Measurements from ENCODE around the gene KBTBD4.
A peak's percentile ranks its signal among the peaks of the same experiment; 100 is the strongest.
"Not testable (repeated sequence)": the region's sequence is repeated elsewhere in the genome, so short reads cannot be mapped to it uniquely, and the experiment has no call there.

KBTBD4 gene

DNA sequence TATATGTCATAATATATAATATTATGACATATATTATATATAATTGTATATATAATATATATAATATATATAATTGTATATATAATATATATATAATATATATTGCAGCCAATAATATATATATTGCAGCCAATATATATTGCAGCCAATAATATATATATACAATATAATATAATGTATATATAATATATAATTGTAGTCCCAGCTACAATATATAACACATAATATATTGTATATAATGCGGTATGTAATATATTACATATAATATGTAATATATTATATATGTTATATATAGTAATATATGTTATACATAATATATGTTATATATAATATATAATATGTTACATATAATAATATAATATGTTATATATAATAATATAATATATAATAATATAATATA is 20.1 kb downstream of the KBTBD4 start:
- no peak for DNase-seq

DNA sequence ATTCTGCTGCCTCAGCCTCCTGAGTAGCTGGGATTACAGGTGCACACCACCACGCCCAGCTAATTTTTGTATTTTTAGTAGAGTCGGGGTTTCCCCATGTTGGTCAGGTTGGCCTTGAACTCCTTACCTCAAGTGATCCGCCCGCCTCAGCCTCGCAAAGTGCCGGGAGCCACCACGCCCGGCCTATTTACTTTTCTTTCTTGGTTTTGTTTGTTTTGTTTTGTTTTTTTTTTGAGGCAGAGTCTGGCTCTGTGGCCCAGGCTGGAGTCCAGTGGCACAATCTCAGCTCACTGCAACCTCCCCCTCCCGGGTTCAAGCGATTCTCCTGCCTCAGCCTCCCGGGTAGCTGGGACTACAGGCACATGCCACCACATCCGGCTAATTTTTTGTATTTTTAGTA is 21.8 kb downstream of the KBTBD4 start:
- not testable (repeated sequence) for DNase-seq

DNA sequence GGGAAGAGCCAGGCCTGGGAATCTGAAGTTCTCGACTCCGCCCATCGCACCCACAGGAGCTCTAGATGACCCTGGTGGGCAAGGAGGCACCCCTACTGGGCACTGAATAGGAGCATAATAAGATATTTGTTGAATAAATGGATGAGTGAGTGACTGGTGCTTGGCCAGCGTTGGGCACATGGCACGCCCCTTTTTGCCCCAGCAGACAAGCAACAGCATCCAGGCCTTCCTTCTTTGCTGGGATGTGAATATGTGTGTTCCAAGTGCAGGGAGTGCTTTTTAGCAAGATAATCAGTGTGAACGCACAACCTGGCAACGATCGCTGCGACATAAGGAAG is 25.4 kb downstream of the KBTBD4 start:
- DNase-seq = peak; percentile 94

DNA sequence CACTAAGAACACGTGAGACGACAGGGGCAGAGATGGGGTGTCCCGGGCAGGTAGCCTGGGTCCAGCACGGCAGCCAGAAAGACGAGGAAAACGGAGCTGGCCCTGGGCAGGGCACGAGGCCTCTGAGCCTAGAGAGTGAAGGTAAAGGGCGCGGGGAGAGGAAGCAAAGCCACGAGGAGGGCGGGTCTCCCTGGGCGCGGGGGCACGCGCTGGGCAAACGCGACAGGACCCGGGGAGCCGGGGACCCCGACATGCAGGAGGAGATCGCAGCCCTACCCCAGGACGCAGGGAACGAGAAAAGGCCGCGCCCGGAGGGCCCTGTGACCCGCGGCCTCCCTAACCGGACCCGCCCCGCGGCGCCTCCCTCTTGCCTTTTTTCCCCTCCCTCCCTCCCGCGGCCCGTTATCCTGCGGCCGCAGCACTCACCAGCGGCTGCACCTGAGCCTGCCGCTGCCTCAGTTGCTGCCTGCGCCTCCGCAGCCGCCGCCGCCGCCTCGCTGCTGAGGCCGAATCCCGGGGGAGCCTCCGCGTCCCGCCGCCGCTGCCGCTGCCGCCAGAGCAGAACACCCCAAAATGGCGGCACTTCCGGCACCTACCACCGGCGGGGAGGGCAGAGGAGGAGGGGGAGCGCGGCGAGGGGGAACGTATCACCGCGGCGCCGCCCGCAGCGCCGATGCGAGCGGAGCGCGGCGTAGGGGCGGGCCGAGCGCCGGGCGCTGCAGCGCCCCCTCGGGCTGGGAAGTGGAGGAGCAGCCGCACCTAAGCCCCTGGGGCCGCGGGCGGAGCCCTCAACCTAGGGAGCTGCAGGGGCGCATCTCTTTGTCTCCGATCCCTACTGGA is 26.0 kb downstream of the KBTBD4 start, which contains the start of gene CELF1:
TSS of gene CELF1 (minus strand) at position 567 of the 840 bp plus-strand sequence. CDS start 53,609 bp downstream, outside the sequence.
- DNase-seq = peak; percentile 94

DNA sequence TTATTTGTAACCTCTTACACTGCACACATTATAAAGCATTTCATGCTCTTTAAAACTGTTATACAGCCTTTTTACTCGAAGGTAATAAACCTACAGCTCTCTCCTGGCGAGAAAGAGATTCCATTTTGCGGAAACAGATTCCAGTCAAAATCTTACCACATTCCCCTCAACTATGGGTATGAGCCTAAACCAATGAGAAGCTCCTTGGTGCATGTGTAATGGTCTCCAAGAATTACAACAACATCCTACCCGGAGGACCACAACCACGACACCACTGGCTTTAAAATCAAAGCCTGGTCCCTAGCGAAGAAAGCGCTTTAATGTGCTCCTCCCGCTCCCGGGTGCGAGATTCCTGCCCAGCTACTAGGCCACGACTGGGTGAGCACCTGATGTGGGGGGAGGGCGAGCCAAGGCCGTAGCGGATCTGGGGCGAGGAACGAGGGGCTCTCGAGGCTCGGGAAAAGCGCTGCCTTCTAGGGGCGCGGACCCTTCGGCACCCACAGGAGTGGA is 26.7 kb downstream of the KBTBD4 start:
- peak; percentile 33 for DNase-seq

DNA sequence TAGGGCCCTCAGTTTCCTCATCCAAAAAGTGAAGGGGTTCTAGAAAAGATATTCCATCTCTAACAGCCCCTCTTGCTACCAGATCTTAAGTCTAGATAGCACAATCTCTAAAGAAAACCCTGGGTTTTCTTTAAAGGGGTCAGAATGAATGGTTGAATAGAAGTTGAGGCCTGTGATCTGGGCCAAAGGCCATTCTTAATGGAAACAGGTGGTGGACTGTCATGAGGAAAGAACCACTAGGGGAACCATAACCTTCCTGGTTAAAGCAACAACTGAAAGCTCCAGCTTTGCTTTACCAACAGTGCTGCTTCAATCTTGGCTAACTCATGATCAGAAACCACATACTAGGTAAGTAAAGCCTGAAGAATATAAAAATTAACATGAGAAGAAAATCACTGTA is 27.7 kb downstream of the KBTBD4 start:
- no peak for DNase-seq

DNA sequence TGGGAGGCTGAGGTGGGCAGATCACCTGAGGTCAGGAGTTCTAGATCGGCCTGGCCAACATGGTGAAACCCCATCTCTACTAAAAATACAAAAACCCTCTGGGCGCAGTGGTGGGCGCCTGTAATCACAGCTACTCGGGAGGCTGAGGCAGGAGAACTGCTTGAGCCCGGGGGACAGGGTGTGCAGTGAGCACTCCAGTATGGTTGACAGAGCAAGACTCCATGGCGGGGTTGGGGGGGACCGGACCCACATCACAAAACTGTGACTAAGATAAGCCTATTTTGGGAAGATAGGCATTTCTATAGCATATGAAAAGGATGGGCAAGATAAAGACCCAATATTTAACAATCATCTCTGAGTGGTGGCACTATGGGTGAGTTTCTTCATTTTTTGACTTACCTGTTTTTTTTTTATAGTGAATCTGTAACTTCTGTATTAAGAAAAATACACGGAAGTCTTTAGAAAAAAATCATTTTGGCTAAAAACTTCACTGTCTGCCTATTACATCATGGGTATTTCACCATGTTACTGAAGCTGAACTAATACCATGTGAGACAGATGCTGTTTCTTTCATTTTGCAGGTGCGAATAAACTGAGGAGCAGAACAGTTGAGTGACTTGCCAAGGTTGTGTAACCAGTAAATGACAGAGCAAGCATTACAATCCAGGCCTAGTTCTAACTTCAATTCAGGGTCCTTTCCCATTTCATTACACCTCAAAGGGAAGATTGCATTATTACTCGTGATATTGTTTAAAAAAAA is 28.3 kb downstream of the KBTBD4 start:
- DNase-seq = no peak

DNA sequence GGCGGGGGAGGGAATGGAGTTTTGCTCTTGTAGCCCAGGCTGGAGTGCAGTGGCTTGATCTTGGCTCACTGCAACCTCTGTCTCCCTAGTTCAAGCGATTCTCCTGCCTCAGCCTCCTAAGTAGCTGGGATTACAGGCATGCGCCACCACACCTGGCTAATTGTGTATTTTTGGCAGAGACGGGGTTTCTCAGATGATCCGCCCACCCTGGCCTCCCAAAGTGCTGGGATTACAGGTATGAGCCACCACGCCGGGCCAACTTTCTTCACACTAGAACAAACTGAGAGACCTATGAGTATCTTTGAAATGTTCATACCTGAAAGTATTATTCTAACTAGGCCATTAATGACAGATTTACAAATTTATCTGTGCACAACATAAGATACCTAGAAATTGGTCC is 32.5 kb downstream of the KBTBD4 start:
- DNase-seq = not testable (repeated sequence)

DNA sequence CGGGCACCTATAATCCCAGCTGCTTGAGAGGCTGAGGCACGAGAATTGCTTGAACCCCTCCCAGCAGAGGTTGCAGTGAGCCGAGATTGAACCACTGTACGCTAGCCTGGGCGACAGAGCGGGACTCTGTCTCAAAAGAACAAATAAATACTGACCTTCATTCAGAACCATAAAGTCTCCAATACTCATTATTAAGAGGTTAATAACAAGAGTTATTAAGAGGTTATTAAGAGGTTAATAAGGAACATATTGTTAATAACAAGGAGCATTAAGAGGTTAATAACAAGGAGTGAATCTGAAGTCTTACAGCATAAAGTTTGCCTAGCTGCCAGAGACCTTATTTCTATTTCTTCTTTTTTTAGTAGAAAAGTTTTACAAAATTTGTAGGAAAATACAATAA is 33.5 kb downstream of the KBTBD4 start:
- no peak for DNase-seq

DNA sequence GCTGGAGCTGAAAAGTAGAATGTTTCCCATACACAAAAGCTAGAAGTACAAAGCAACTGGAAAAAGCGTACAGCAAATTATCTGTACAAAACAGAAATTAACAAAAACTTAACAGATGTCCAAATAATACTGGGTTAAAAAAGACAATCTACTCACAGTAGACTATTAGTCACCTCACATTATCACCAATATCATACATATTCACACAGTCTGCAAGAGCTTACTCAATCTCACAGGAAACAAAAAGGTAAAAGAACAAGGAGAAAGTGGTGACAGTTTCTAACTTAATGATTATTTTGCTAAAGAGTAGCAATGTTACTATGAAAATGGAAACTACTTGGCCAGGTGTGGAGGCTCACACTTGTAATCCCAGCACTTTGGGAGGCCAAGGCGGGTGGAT is 37.7 kb downstream of the KBTBD4 start:
- no peak for DNase-seq

DNA sequence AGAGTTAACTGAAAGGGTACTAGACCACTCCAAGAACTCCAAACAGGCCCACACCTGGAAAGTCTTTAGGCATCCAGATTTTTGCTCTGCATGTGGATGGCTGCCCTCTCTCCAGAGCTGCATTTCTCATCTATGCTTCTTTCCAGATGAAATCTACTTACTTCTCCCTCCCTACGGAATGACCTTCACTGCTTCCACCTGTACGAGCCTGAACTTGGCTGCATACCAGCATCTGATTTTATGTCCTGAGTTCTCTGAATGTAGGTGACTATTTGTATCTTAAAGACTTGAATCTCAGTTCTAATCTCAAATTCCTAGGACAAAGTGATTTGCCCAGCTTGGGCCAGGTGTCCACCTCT is 39.1 kb downstream of the KBTBD4 start:
- DNase-seq = no peak

DNA sequence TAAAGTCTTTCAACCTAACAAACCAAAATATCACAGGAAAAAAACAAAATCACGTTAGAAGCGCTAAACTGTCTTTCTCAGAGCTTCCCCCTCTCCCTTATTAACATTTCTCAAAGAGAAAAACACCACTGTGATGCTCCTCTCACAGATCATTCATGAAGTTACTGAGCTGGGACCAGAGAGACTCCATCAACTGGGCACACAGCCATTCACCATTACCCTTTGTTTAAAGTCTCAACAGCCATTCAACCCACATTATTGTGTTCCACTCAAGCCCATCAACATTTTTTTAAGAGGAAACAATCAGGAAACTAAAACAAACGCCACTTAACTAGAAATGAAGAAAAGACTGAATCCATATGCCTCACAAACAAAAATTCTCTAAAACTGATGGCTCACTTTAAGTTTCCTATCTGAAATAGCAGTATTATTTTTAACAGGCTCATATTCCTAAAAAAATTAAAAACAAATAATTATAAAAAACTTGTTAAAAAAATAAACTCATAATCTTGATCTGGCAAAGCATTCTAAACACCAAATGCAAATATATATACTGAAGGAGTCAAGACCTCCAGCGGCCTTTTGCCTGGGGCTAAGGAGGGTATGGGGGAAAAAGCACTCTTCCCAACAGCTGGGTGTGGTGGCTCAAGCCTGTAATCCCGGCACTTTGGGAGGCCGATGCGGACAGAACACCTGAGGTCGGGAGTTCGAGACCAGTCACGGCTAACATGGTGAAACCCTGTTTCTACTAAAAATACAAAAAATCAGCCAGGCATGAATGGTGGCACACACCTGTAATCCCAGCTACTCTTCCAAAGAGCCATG is 39.8 kb downstream of the KBTBD4 start:
- no peak for DNase-seq

DNA sequence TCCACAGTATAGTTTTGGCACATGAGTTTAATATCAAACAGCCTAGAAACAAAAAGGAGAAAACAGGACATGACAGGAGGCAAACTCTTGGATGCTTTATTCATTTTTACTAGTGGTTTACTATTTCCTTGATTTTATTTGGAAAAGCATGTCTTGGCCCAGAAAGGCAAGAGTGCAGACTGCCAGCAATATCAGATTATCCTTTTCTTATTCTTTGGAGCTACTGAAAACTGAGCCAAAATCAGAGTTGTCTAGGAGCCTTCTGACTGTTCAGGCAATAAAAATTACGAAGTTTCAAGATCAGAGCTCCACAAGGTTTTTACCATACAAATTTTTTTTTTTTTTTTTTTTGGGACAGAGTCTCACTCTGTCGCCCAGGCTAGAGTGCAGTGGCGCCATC is 41.9 kb downstream of the KBTBD4 start:
- DNase-seq = no peak

DNA sequence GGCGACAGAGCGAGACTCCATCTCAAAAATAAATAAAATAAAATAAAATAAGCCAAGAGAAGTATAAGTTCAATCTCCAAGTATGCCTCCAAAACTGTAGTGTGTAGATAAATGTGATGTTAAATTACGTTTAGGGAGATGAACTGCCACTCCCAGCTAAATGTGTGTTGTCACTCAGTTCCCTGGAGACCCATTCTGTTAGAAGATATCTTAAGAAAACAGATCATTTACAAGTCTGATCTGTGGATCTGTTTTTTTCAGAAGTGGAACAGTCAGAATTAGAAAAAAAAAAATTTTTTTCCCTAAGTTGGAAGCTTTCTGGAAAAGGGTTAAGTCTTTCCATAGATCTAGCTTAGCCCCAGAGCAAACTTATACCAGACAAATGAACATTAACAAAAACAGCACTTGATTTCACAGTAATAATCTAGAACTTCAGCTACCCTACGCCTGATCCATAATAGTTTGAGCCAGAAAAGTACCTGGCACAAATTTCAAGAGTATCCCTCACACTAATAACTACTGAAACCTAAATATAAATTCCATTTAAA is 44.0 kb downstream of the KBTBD4 start:
- no peak for DNase-seq

DNA sequence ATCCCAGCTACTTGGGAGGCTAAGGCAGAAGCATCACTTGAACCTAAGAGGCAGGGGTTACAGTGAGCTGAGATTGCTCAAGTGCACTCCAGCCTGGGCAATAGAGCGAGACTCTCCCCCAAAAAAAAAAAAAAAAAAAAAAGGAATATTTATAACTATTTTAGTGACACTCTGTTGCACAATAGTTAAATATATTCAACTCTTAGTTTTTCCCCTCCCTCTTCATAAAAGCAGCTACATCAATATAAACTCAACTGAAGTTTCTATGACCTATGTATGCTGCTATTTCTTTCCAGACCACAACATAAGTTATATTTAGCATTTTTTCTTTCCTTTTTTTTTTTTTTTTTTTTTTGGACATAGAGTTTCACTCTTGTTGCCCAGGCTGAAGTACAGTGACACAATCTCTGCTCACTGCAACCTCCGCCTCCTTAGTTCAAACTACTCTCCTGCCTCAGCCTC is 45.0 kb downstream of the KBTBD4 start:
- no peak for DNase-seq

DNA sequence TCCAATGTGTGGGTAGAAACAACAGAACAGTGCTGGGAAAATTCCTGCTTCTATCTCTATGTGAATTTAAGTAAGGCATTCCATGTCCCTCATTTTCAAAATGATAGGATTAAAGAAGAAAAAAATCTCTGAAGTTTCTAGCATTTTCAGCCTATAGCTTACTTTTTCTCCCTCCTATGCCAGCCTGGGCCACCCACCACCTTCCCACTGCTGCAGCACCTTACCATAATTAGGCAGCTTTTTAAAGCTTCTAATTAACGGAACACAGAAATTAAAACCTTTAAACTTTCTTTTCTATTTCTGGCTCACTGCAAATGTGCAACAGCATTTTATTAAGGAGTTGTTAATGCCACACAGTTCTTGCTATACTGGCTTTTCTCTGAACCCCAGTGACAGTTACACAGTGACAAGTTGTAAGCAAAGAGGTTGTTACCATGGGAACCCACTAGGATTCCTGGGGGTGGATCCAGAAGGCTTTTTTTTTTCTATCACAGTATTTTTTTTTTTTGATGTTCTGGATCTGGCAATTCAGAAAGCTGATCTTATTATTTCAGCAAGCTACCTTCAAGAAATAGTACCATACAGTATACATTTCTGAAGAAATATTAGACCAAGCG is 46.1 kb downstream of the KBTBD4 start:
- DNase-seq = no peak

DNA sequence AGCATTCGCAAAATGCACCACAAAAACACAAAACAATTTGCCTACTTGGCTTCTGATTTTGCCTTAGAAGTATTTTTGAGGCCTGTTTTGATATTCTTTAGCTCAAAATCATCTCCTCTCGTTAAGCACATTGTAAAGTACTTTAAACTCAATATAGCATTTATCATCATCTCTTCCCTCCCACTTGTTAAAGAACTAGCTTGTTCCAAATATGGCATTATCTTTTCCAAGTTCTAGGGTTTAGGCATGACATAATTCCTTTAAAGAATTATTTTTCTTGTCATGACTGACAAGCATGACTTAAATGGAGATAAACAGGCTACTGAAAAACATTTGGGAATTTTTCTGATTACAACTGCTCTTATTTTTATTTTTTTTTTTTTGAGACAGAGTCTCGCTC is 47.1 kb downstream of the KBTBD4 start:
- DNase-seq = no peak

DNA sequence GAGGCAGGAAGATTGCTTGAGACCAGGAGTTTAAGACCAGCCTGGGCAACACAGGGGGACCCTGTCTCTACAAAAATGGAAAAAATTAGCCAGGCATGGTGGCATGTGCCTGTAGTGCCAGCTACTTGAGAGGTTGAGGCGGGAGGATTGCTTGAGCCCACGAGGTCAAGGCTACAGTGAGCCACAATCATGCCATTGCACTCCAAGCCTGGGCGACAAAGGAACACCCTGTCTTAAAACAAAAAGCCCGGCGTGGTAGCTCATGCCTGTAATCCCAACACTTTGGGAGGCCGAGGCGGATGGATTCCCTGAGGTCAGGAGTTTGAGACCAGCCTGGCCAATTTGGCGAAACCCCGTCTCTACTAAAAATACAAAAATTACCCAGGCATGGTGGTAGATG is 48.0 kb downstream of the KBTBD4 start:
- DNase-seq = not testable (repeated sequence)

DNA sequence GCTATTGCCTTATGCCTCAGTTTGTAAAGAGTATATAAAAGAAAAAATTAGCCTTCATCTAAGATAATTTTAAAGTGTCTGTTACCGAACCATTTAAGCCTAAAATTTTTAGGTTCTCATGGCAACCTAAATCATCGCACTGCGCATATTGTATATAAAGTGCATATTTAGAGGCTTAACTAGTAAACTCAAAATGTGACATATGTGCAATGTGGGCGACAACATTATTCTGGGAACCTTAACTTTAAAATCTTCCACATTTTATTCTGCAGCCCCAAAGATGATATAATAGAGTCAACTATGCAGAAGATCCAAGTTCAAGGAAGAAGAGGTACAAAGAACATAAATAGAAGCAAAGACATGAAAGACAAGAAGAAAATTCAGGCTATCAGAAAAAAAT is 48.8 kb downstream of the KBTBD4 start:
- no peak for DNase-seq

DNA sequence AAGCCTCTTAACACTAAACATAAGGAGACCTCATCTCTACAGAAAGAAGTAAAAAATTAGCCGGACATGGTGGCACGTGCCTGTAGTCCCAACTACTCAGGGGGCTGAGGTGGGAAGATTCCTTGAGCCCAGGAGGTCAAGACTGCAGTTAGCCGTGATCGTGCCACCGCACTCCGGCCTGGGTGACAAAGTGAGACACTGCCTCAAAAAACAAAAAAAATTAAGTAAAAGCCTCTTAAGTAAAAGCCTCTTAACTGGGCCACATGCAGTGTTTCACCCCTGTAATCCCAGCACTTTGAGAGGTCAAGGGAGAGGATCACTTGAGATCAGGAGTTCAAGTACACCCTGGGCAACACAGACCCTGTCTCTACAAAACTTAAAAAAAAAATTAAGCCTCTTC is 51.6 kb downstream of the KBTBD4 start:
- DNase-seq = no peak

DNA sequence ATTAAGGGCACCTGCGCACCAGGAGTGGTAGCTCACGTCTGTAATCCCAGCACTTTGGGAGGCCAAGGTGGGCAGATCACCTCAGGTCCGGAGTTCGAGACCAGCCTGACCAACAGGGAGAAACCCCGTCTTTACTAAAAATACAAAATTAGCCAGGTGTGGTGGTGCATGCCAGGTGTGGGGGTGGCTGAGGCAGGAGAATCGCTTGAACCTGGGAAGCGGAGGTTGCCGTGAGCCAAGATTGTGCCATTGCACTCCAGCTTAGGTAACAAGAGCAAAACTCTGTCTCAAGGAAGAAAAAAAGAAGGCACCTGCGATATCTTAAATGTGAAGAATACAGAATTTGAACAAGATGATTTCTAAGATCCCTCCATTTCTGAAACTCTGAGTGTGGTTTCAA is 52.7 kb downstream of the KBTBD4 start:
- not testable (repeated sequence) for DNase-seq

DNA sequence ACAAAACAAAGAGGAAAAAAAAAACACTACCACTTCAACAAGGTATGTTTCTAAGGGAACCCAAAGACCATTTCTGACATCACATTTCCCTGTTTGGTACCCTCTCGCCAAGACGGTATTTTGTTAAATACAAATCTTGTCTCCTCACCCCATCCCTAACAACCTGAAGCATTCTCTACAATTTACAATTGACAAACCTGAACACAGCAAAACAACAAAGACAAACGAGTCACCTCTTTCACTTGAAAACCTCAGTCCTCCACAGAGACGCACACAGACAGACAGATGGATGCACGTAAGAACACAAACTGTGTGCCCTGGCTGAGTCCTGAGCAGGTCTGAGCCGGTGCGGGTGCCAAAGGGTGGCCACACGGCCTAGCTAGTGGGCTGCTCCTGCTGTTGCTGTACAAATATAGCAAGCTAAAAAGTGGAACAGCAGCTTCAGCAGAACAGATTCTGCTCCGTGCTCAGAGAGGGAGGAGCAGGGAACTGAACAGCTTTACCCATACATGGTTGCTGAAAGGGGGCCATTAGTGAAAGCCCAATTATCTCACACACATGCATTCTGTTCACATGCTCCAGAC is 54.4 kb downstream of the KBTBD4 start:
- no peak for DNase-seq
